GOT3 (cell line): ENCODE data around the gene TAF4B.
"Not testable (repeated sequence)": the region's sequence is repeated elsewhere in the genome, so short reads cannot be mapped to it uniquely, and the experiment has no call there.

ENCODE experiments used
- DNase-seq: peaks from one replicate; lab custom pipeline; 2025; ENCODE audit warnings: mixed read lengths; lab: John Stamatoyannopoulos, UW

The TAF4B gene

GRCh38 chr18:26307161-26307773 is 81.0 kb downstream of the TAF4B start:
- no peak for DNase-seq

- DNase-seq = no peak
Measured at GRCh38 chr18:26309281-26309680, 83.0 kb downstream of the TAF4B start.

DNA sequence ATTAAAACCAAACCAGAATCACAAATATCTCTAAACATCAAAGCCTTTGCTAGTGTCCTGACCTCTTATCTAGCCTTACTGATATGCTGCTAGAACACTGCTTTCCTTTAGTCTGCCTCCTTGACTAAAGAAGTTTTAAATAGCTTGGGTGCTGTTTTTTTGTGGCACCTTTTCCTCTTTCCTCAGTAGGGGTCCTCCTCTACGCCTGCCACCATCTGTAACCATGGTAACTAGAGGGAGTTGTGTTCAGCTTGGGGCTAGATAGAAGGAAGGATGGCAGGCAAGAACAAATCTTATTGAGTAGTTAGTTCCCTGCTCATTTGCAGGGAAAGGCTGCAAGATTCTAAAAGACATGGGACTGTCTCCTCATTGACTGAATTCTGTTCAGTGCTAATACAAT is 86.0 kb downstream of the TAF4B start:
- DNase-seq = no peak

DNA sequence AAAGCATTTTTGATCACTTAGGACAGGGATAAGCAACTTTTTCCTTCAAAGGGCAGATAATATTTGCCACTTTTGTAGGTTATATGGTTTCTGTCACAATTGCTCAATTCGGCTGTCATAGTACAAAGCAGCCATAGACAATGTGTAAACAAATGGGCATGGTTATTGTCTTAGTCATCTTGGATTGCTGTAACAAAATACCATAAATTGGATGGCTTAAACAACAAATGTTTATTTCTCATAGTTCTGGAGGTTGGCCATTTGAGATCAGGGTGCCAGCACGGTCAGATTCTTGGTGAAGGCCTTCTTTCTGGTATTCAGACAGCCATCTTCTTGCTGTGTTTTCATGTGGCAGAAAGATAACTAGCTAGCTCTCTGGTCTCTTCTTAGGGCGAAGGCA is 91.2 kb downstream of the TAF4B start:
- DNase-seq = no peak

DNA sequence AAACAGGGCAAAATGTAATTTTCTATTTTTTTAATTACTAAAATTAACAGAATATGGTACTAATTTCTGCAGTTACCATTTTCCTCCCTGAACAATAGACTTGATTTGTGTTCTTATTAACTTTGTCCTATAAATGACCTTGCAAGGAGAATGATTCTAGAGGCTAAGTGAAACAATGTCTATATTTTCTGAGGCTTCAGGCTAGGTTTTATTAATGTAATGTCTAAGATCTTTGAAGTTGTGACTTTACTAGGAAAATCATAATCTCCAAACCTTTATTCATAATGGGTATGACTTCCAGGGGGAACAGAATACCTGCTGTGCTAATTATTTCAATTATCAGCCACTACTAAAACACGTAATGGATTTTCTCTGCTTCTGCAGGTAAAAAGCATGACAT is 94.4 kb downstream of the TAF4B start:
- DNase-seq = no peak

GRCh38 chr18:26322890-26323653 is 96.8 kb downstream of the TAF4B start:
- DNase-seq = no peak

DNA sequence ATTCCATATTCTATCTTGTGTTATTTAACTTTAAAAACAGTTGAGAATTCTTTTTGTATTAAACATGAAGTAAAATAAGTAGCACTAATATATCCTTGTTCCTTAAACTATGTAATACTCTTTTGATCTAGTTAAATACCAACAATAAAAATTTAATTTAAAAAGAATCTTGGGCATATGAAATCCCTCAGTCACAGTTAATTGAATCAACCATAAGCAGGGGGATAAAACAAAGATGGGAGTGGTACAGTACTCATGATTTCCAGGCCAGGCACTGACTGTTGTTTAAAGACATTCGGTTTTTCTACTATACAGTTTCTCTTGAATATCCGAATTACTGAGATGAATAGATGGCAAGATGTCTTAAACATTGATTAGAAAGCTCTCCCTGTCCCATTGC is 99.5 kb downstream of the TAF4B start:
- no peak for DNase-seq

- DNase-seq = no peak
Measured at GRCh38 chr18:26327062-26327461, 100.8 kb downstream of the TAF4B start.

DNA sequence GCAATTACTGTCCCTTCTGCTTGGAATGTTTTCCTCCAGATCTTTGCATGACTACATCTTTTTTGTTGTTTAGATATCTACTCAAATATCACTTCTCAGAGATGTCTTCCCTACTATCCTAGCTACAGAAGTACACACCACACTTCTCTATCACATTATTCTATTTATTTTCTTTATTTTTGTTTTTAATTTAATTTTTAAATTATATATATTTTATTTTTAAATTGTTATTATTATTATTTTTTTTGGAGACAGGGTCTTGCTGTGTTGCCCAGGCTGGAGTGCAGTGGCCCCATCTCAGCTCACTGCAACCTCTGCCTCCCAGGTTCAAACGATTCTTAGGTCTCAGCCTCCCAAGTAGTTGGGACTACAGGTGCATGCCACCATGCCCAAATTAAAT is 106.7 kb downstream of the TAF4B start:
- no peak for DNase-seq

DNA sequence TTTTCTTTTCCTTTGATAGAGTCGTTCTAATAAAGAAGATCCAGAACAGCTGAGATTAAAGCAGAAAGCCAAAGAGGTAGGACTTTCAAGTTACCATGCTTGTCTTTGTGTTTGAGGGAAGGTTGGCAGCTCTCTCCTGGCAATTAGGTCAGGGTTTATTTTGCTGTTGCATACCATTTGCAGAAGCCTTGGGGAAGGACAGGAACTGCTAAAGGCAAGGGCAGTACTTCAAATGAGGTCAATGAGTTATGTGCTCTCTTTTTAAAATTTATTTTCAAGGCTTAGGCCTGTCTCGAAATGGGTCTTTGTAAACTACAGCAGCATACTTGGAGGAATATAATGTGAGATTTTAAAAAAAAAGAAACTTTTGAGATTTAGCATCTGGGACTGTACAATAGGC is 108.9 kb downstream of the TAF4B start:
- no peak for DNase-seq

DNA sequence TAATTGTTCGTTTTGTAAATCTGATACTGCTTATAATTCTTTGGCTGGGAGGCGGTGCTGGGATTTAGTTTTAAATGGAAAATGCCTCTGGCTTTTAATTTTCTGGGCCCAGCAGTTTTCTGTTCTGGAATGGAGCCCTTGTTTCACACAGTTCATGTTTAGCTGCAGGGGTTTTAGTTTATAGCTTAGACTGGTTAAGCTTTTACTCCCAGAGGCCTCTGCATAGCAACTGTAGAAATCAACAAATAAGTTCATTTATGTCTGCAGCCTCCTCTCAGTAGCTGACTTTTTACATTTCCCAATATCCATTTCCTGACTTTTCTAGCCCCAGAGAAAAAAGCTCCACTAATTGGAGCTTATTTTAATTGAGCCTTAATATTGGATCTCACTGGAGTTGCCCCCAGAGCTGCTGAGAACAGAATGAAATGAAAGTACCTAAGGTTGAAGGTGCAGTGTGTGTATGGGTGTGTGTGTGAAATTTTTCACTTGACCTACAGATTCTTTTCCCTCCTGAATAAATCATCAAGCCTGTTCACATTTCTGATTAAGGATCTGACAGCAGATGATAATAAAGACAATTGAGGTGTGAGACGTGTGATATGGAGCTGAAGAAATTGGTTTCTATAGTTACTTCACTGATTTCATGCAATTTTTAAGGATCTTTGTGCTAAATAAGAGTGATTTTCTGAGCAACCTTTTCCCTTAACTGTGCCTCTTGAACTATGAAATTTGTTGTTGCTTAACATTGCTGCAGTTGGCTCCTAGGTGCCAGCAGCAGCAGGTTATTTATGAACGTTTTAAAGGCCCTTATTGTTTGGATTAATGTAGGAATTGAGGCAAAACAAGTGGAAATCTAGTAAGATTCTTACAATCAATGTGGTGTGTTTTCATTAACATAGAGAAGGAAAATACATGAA is 109.6 kb downstream of the TAF4B start:
- no peak for DNase-seq

GRCh38 chr18:26336572-26336971 is 110.3 kb downstream of the TAF4B start:
- no peak for DNase-seq

- DNase-seq = no peak
Measured at GRCh38 chr18:26342646-26343045, 116.4 kb downstream of the TAF4B start.

GRCh38 chr18:26350961-26351360 is 124.7 kb downstream of the TAF4B start:
- DNase-seq = no peak

- DNase-seq = no peak
Measured at GRCh38 chr18:26356045-26356785, 130.0 kb downstream of the TAF4B start.

DNA sequence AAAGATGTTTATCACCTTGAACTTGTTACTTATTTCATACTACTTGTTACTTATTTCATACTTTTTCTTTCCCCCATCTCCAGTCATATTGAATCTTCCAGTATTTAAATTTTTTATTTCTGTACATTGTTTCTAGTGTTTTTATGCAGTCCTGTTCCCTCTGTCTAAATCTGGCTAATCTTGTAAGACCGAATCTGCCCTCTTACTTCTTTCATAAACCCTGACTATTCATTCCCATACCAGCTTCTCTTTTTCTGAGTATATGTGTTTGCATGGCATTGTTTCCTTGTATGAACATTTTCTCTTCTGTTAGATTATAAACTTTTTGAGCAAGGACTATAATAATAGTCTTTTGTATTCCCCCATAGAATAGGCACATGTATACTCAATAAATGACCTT is 131.7 kb downstream of the TAF4B start:
- DNase-seq = no peak

- no peak for DNase-seq
Measured at GRCh38 chr18:26362021-26362420, 135.8 kb downstream of the TAF4B start.

GRCh38 chr18:26367425-26367824 is 141.2 kb downstream of the TAF4B start:
- no peak for DNase-seq

GRCh38 chr18:26370037-26370436 is 143.8 kb downstream of the TAF4B start:
- no peak for DNase-seq

DNA sequence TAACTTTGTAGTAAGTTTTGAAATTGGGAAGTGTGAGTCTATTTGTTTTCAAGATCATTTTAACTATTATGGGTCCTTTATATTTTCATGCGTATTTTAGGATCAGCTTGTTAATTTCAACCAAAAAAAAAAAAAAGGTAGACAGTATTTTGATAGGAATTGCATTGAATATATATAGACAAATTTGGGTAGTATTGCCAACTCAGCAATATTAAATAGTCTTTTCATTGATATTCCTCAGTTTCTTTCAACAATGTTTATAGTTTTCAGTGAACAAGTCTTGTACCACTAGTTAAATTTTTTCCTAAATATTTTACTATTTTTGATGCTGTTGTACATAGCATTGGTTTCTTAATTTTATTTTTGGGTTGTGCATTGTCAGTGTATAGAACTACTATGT is 149.9 kb downstream of the TAF4B start:
- no peak for DNase-seq

DNA sequence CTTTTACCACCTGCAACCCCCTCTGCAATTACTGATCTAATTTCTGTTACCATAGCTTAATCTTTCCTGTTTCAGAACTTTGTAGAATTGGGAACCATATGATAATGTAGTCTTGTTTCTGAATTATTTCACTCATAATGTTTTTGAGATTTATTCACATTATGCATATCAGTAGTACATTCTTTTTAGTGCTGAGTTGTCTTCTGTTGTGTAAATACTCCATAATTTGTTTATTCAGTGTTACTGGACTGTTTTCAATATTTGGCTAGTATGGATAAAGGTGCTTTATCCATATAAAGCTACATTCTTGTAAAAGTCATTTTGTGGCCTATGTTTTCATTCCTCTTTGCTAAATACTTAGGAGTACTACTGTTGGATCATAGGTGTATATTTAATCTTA is 152.5 kb downstream of the TAF4B start:
- DNase-seq = no peak

GRCh38 chr18:26381555-26381954 is 155.3 kb downstream of the TAF4B start:
- DNase-seq = not testable (repeated sequence)
